Measurements from ENCODE around the gene XRCC4.

DNA sequence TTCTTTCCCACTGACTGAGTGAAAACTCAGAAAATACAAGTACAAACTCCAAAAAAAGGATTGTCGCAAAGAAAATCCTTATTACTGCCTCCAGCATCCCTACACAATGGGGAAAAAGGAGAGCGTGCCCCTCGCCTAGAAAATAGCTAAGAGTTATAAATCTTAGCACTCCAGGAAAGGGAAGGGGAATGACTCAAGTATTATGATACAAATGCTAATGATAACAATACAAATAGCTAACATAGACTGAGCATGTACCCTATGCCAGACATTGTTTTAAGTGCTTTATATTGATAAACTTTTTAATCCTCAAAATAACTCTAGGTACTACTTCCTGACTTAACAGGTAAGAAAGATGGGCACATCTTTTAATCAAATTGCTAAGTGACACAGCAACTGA, 323.4 kb downstream of the XRCC4 start:
- TF ChIP-seq, protein P1, sequence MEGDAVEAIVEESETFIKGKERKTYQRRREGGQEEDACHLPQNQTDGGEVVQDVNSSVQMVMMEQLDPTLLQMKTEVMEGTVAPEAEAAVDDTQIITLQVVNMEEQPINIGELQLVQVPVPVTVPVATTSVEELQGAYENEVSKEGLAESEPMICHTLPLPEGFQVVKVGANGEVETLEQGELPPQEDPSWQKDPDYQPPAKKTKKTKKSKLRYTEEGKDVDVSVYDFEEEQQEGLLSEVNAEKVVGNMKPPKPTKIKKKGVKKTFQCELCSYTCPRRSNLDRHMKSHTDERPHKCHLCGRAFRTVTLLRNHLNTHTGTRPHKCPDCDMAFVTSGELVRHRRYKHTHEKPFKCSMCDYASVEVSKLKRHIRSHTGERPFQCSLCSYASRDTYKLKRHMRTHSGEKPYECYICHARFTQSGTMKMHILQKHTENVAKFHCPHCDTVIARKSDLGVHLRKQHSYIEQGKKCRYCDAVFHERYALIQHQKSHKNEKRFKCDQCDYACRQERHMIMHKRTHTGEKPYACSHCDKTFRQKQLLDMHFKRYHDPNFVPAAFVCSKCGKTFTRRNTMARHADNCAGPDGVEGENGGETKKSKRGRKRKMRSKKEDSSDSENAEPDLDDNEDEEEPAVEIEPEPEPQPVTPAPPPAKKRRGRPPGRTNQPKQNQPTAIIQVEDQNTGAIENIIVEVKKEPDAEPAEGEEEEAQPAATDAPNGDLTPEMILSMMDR (IDR thresholded peaks at IDR 0.05), result no peak
- no peak for TF ChIP-seq POLR2A (IDR thresholded peaks at IDR 0.05)
- TF ChIP-seq EP300 (IDR thresholded peaks at IDR 0.05), result no peak
- no peak for TF ChIP-seq POLR2AphosphoS5 (IDR thresholded peaks at IDR 0.05)

Data from suprapubic skin (tissue), 4 donors.